K562 (cell line): Measurements from ENCODE around the gene WDR93. TPM values are rescaled to one million over a fixed set of nuclear protein-coding genes. Genes with fewer than 3 reads are reported as not detected.

ENCODE experiments used
- ARNT ChIP-seq, 2 experiments: fragments of 450-650 bp; IDR thresholded peaks; 2 replicates each; pipeline ENCODE4 v1.6.1; 2016; ENCODE audit warnings: mild to moderate bottlenecking in 1 of 2
- BRD9 ChIP-seq: fragments of 450-650 bp; IDR thresholded peaks from 2 replicates; pipeline ENCODE4 v1.6.1; 2018; ENCODE audit warnings: low read depth; ENCODE audit not compliant: partially characterized antibody
- CBX5 ChIP-seq: IDR thresholded peaks from 2 replicates; pipeline ENCODE4 v1.6.1; 2014; ENCODE audit warnings: low read depth, borderline replicate concordance
- CHD1 ChIP-seq: fragments of 200-600 bp; sonication (generic); IDR thresholded peaks from one replicate; pipeline ENCODE4 v1.6.1; 2012; ENCODE audit warnings: mild to moderate bottlenecking, moderate library complexity, low read length, inconsistent platforms
- CHD2 ChIP-seq: IDR thresholded peaks from 2 replicates; pipeline ENCODE4 v1.6.1; 2011; ENCODE audit warnings: low read depth, low read length
- CHD4 ChIP-seq: fragments of 200-600 bp; sonication (generic); IDR thresholded peaks from 3 replicates; pipeline ENCODE4 v1.6.1; 2012; ENCODE audit warnings: low read depth, mild to moderate bottlenecking, mixed read lengths, low read length, inconsistent platforms; ENCODE audit not compliant: insufficient read depth, insufficient replicate concordance, poor library complexity, severe bottlenecking
- DMBX1 ChIP-seq: fragments of 250-450 bp; sonication (Bioruptor Pico); IDR thresholded peaks from 2 replicates; pipeline ENCODE4 v1.8.0; 2022; ENCODE audit warnings: inconsistent platforms, mild to moderate bottlenecking, moderate library complexity, borderline replicate concordance
- DPF2 ChIP-seq: fragments of 450-650 bp; IDR thresholded peaks from 2 replicates; pipeline ENCODE4 v1.6.1; 2016
- HMG20B ChIP-seq: fragments of 250-450 bp; sonication (Bioruptor Pico); IDR thresholded peaks from 2 replicates; pipeline ENCODE4 v1.5.0; 2021; ENCODE audit warnings: mild to moderate bottlenecking
- HNRNPLL ChIP-seq: fragments of 200-400 bp; formaldehyde crosslinking; IDR thresholded peaks from 2 replicates; pipeline ENCODE4 v1.6.1; 2017; ENCODE audit warnings: low read length, low read depth, mild to moderate bottlenecking; ENCODE audit not compliant: poor library complexity, severe bottlenecking
- IRF2 ChIP-seq: sonication (generic); formaldehyde crosslinking; IDR thresholded peaks from 2 replicates; pipeline ENCODE4 v1.8.1; 2022; ENCODE audit warnings: mild to moderate bottlenecking, missing genetic modification reagents
- KDM1A ChIP-seq, 2 experiments: fragments of 450-650 bp; IDR thresholded peaks; 2 replicates each; pipeline ENCODE4 v1.6.1; 2016; ENCODE audit warnings: mild to moderate bottlenecking in 2 of 2
- KHSRP ChIP-seq: fragments of 450-650 bp; IDR thresholded peaks from 2 replicates; pipeline ENCODE4 v1.6.1; 2017
- NELFE ChIP-seq: IDR thresholded peaks from 2 replicates; pipeline ENCODE4 v1.6.1; 2011; ENCODE audit warnings: mild to moderate bottlenecking; ENCODE audit not compliant: insufficient read depth, insufficient read length
- PHB ChIP-seq: fragments of 250-450 bp; sonication (Bioruptor Pico); IDR thresholded peaks from 2 replicates; pipeline ENCODE4 v1.5.0; 2021
- RFX1 ChIP-seq: fragments of 450-650 bp; IDR thresholded peaks from 2 replicates; pipeline ENCODE4 v1.6.1; 2016; ENCODE audit warnings: mild to moderate bottlenecking, moderate library complexity
- SRF ChIP-seq, 2 experiments: fragments of 250-450, 450-650 bp in 1 of 2; sonication (Bioruptor Pico) in 1 of 2; sonication (generic) in 1 of 2; formaldehyde crosslinking; IDR thresholded peaks; 2 replicates each; pipeline versions ENCODE4 v1.5.0 to v1.5.1; 2020 to 2022; ENCODE audit warnings: mild to moderate bottlenecking in 1 of 2, missing genetic modification reagents in 1 of 2
- SRSF3 ChIP-seq: fragments of 200-400 bp; formaldehyde crosslinking; IDR thresholded peaks from 2 replicates; pipeline ENCODE4 v1.6.1; 2016; ENCODE audit warnings: mild to moderate bottlenecking, low read length, moderate library complexity; ENCODE audit not compliant: insufficient read depth
- TARDBP ChIP-seq: fragments of 450-650 bp; IDR thresholded peaks from 2 replicates; pipeline ENCODE4 v1.6.1; 2016
- TFAP4 ChIP-seq: sonication (generic); formaldehyde crosslinking; IDR thresholded peaks from 2 replicates; pipeline ENCODE4 v1.8.0; 2022; ENCODE audit warnings: missing genetic modification reagents, mild to moderate bottlenecking, moderate library complexity, borderline replicate concordance
- TRIM24 ChIP-seq, 2 experiments: fragments of 450-650 bp; IDR thresholded peaks; 2 replicates each; pipeline ENCODE4 v1.6.1; 2016
- ZBTB5 ChIP-seq: fragments of 450-650 bp; IDR thresholded peaks from 2 replicates; pipeline ENCODE4 v1.6.1; 2017; ENCODE audit warnings: antibody characterized with exemption
- ZNF12 ChIP-seq: sonication (generic); formaldehyde crosslinking; IDR thresholded peaks from 2 replicates; pipeline ENCODE4 v1.4.0; 2020; ENCODE audit warnings: mild to moderate bottlenecking, missing genetic modification reagents
- ZNF165 ChIP-seq: fragments of 250-450 bp; sonication (Bioruptor Pico); IDR thresholded peaks from 2 replicates; pipeline ENCODE4 v1.4.0; 2020; ENCODE audit warnings: borderline replicate concordance
- ZNF277 ChIP-seq: fragments of 250-450 bp; sonication (Bioruptor Pico); IDR thresholded peaks from 2 replicates; pipeline ENCODE4 v1.8.0; 2022; ENCODE audit warnings: inconsistent platforms, mild to moderate bottlenecking, moderate library complexity, borderline replicate concordance
- ZNF41 ChIP-seq: fragments of 250-450 bp; sonication (Bioruptor Pico); conservative IDR thresholded peaks from 2 replicates; pipeline ENCODE4 v1.4.0; 2020; ENCODE audit warnings: mild to moderate bottlenecking
- ZNF431 ChIP-seq: sonication (generic); formaldehyde crosslinking; IDR thresholded peaks from 2 replicates; pipeline ENCODE4 v1.8.0; 2022; ENCODE audit warnings: mild to moderate bottlenecking, missing genetic modification reagents
- polyA plus RNA-seq, 8 experiments: library from polyadenylated mRNA; depleted of rRNA in 4 of 8; stranded (reverse) in 5 of 8; unstranded in 3 of 8; fragments of >200 nt; fragmentation: Nextera tagmentation in 2 of 8; fragmentation: Illumina TruSeq in 1 of 8; extraction: Ambion mirVana in 2 of 8; extraction: Trizol in 1 of 8; gene quantifications; 2 replicates each; pipeline versions ENCODE4 v1.2.1 to v1.2.3, GENCODE V29; 2011 to 2014; ENCODE audit warnings: inconsistent platforms in 1 of 8, missing spikeins in 1 of 8
- total RNA-seq, 7 experiments: library from RNA; depleted of rRNA in 6 of 7; stranded (reverse); fragments of >200 nt in 6 of 7; fragmentation: Illumina TruSeq in 2 of 7; extraction: Trizol in 2 of 7; gene quantifications; 2 replicates each; pipeline versions ENCODE4 v1.2.1 to v1.2.3, GENCODE V29; 2011 to 2021; ENCODE audit warnings: low replicate concordance in 1 of 7

WDR93 gene
- total and polyA plus RNA-seq, 9 of the 15 experiments (the other 6 are each of a cell fraction or from before 2014, with no cell fraction given) = not detected

- TF ChIP-seq TFAP4 (CRISPR knock-in tag) = peak; percentile 78
- no peak for TF ChIP-seq PHB (CRISPR knock-in tag)
- TF ChIP-seq DMBX1 (CRISPR knock-in tag) = no peak
- no peak for TF ChIP-seq IRF2
- no peak for TF ChIP-seq SRSF3
- no peak for TF ChIP-seq ZNF277
- TF ChIP-seq ZNF165 = no peak
- no peak for TF ChIP-seq BRD9
- no peak for TF ChIP-seq CHD4
- TF ChIP-seq ZNF41 (CRISPR knock-in tag) = no peak
- TF ChIP-seq ZBTB5 = no peak
- no peak for TF ChIP-seq CHD2
- peak; percentile 75 for TF ChIP-seq HNRNPLL
- no peak for TF ChIP-seq CBX5
- TF ChIP-seq CHD1 = no peak
- no peak for TF ChIP-seq ZNF431 (CRISPR knock-in tag)
- TF ChIP-seq DPF2 = no peak
- no peak for TF ChIP-seq KHSRP
- TF ChIP-seq NELFE = no peak
- TF ChIP-seq HMG20B (CRISPR knock-in tag) = no peak
- TF ChIP-seq ZNF12 (CRISPR knock-in tag) = peak; percentile 73
- TF ChIP-seq KDM1A (IDR thresholded peaks at IDR 0.05) = no peak
- no peak for TF ChIP-seq TARDBP
- TF ChIP-seq ARNT (IDR thresholded peaks at IDR 0.05) = no peak
- TF ChIP-seq TRIM24 (IDR thresholded peaks at IDR 0.05) = no peak
- no peak for TF ChIP-seq RFX1
- TF ChIP-seq SRF (CRISPR knock-in tag; IDR thresholded peaks at IDR 0.05) = peak in 1 of 2 experiments; percentile 40; a peak in 1 of 4 replicates
Measured at GRCh38 chr15:89750560-89751542, 60.2 kb downstream of the WDR93 start, which contains the start of gene MESP1 (continued).
